GM12872 (cell line): ENCODE data around the gene TNIK.
A peak's percentile ranks its signal among the peaks of the same experiment; 100 is the strongest.

Source experiments
- CTCF ChIP-seq: IDR thresholded peaks from 3 replicates; pipeline ENCODE4 v1.5.1; 2011; ENCODE audit warnings: low read depth, mild to moderate bottlenecking, low read length, moderate library complexity; ENCODE audit not compliant: insufficient read depth

The TNIK gene

GRCh38 chr3:171169443-171169842 is 290.8 kb downstream of the TNIK start:
- no peak for TF ChIP-seq CTCF

DNA sequence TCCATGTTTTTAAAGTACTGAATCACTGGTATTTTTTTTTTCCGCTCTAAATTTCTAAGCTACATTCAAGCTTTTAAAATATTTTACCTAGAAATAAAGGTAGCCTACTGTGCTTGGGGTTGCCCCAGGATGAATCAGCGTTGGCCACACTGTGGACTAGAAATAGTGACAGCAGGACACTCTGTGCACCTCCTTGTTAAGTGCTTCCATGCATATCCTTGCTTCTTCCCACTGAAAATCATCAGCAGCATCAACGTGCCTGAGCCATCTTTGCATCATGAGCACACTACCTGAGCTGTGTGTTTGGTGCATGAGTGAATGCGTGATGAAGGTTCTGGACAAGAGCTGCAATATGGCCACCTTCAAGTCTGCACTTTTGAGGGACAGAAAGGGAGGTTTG is 291.7 kb downstream of the TNIK start:
- no peak for TF ChIP-seq CTCF

DNA sequence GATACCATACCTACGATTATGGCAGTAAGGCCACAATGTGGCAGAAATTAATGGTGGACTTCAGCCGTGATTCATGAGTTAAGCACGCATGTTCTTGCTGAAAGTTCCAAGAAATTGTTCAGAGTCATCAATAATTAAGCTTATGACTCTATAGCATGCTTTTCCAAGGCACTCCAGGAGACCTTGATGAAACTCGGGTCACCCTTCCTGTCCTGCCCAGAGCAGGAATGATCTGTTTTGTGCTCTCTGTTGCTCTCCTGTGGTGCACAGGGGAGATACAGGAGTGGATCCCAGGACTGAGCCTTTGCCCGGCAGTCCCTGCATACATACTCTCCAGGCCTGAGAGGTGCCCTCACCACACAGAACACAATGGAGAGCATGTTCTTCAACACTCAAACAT is 292.1 kb downstream of the TNIK start:
- TF ChIP-seq CTCF, result 0 out of 3 replicates have a peak, but pooled peaks have one; percentile 6

DNA sequence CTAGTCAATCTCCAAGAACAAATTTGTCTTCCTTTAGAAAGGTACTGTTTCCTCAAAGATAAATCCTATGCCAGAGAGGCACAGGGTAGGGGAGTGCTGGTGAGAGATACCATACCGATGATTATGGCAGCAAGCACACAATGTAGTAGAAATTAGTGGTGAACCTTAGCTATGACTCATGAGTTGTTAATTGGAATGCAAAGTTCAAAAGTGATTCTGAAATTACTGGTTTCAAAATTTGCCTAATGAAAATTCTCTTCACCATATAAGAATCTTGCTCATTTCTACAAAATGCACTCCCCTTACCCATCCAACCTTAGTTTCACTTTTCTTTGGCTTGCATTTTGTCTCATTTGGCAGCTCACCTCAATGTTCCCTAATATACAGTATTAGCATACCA is 294.2 kb downstream of the TNIK start:
- TF ChIP-seq CTCF, result no peak

- no peak for TF ChIP-seq CTCF
These were observed 294.7 kb downstream of the TNIK start for GRCh38 chr3:171165499-171165921.

GRCh38 chr3:171164067-171164465 is 296.1 kb downstream of the TNIK start:
- no peak for TF ChIP-seq CTCF

GRCh38 chr3:171163101-171164066 is 296.8 kb downstream of the TNIK start:
- peak; percentile 72 for TF ChIP-seq CTCF
